ENCODE results near the gene ATP5F1B. TPM values are rescaled to one million over a fixed set of nuclear protein-coding genes. Genes with fewer than 3 reads are reported as not detected.

The ATP5F1B gene
- total and polyA plus RNA-seq, 2 of the 13 experiments (the other 11 are each of a cell fraction or from before 2014, with no cell fraction given) = 1,051 to 1,180 TPM

DNA sequence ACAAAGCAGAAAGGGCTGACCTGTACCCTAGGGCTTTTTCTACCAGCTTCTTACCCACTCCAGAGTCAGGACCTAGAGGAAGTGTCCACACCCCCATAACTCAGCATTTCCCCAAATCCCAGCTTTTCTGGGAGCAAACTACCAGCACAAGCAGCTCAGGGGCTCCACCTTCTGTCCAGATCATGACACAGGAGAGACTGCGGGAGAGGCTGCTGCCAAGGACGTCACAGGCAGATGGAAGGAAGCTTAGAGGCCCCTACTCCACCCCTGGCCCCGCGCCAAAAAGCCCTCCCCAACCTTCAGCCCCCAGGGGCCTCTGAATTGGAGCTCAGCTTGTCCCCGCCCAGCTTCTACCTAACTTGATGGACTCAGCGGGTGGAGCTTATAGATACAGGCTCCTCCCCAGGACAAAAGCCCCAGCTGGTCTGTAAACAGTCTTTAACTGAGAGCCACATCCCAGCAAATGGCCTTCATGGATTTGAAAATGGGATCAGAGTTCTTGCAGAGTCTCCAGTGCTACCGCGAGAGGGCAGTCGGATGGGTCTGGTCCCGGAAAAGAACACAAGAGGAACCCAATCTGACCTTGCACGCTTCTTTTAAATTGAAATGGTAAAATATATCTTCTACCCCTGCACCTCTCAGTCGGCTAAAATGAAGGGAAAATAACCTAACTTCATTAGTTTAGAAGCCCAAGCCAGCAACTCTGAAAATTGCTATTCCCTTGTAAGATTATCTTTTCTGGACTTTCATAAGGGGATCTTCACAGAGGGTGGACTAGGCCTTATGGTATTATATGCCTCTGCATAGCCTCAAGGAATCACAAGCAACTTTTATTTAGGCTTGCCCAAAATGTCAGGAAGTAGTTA, 8.9 kb downstream of the ATP5F1B start (continued):
- TF ChIP-seq ZNF816 (CRISPR knock-in tag; IDR thresholded peaks at IDR 0.05; ENCODE audit: borderline replicate concordance) (no peak), ETV6 (CRISPR knock-in tag; conservative IDR thresholded peaks at IDR 0.05) (0 out of 2 replicates have a peak, but pooled peaks have one; percentile 36), ZNF121 (CRISPR knock-in tag; IDR thresholded peaks at IDR 0.05) (no peak), KAT8 (CRISPR knock-in tag; IDR thresholded peaks at IDR 0.05) (peak; percentile 90), ATF7-NPFF (CRISPR knock-in tag; IDR thresholded peaks at IDR 0.05; ENCODE audit: low read depth) (no peak), STAG1 (CRISPR knock-in tag; IDR thresholded peaks at IDR 0.05) (peak; percentile 60), ZNF33B (CRISPR knock-in tag; IDR thresholded peaks at IDR 0.05) (no peak), ZFP62 (CRISPR knock-in tag; IDR thresholded peaks at IDR 0.05) (no peak), CAMTA2 (CRISPR knock-in tag; IDR thresholded peaks at IDR 0.05; ENCODE audit: borderline replicate concordance) (no peak), SRY (CRISPR knock-in tag; IDR thresholded peaks at IDR 0.05) (no peak), ZFAT (CRISPR knock-in tag; conservative IDR thresholded peaks at IDR 0.05) (no peak), HOXA7 (CRISPR knock-in tag; IDR thresholded peaks at IDR 0.05) (no peak), ZBTB42 (CRISPR knock-in tag; IDR thresholded peaks at IDR 0.05) (no peak)
- TF ChIP-seq, protein P1, sequence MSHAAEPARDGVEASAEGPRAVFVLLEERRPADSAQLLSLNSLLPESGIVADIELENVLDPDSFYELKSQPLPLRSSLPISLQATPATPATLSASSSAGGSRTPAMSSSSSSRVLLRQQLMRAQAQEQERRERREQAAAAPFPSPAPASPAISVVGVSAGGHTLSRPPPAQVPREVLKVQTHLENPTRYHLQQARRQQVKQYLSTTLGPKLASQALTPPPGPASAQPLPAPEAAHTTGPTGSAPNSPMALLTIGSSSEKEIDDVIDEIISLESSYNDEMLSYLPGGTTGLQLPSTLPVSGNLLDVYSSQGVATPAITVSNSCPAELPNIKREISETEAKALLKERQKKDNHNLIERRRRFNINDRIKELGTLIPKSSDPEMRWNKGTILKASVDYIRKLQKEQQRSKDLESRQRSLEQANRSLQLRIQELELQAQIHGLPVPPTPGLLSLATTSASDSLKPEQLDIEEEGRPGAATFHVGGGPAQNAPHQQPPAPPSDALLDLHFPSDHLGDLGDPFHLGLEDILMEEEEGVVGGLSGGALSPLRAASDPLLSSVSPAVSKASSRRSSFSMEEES (CRISPR knock-in tag; IDR thresholded peaks at IDR 0.05) = peak; percentile 52; the same call in 1 of the 2 replicates
- TF ChIP-seq, protein P2, sequence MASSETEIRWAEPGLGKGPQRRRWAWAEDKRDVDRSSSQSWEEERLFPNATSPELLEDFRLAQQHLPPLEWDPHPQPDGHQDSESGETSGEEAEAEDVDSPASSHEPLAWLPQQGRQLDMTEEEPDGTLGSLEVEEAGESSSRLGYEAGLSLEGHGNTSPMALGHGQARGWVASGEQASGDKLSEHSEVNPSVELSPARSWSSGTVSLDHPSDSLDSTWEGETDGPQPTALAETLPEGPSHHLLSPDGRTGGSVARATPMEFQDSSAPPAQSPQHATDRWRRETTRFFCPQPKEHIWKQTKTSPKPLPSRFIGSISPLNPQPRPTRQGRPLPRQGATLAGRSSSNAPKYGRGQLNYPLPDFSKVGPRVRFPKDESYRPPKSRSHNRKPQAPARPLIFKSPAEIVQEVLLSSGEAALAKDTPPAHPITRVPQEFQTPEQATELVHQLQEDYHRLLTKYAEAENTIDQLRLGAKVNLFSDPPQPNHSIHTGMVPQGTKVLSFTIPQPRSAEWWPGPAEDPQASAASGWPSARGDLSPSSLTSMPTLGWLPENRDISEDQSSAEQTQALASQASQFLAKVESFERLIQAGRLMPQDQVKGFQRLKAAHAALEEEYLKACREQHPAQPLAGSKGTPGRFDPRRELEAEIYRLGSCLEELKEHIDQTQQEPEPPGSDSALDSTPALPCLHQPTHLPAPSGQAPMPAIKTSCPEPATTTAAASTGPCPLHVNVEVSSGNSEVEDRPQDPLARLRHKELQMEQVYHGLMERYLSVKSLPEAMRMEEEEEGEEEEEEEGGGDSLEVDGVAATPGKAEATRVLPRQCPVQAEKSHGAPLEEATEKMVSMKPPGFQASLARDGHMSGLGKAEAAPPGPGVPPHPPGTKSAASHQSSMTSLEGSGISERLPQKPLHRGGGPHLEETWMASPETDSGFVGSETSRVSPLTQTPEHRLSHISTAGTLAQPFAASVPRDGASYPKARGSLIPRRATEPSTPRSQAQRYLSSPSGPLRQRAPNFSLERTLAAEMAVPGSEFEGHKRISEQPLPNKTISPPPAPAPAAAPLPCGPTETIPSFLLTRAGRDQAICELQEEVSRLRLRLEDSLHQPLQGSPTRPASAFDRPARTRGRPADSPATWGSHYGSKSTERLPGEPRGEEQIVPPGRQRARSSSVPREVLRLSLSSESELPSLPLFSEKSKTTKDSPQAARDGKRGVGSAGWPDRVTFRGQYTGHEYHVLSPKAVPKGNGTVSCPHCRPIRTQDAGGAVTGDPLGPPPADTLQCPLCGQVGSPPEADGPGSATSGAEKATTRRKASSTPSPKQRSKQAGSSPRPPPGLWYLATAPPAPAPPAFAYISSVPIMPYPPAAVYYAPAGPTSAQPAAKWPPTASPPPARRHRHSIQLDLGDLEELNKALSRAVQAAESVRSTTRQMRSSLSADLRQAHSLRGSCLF (CRISPR knock-in tag; IDR thresholded peaks at IDR 0.05; ENCODE audit: borderline replicate concordance) = no peak
- TF ChIP-seq, protein P3, sequence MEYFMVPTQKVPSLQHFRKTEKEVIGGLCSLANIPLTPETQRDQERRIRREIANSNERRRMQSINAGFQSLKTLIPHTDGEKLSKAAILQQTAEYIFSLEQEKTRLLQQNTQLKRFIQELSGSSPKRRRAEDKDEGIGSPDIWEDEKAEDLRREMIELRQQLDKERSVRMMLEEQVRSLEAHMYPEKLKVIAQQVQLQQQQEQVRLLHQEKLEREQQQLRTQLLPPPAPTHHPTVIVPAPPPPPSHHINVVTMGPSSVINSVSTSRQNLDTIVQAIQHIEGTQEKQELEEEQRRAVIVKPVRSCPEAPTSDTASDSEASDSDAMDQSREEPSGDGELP (IDR thresholded peaks at IDR 0.05; ENCODE audit: borderline replicate concordance, low read depth) = peak; percentile 98
- TF ChIP-seq, protein P4, sequence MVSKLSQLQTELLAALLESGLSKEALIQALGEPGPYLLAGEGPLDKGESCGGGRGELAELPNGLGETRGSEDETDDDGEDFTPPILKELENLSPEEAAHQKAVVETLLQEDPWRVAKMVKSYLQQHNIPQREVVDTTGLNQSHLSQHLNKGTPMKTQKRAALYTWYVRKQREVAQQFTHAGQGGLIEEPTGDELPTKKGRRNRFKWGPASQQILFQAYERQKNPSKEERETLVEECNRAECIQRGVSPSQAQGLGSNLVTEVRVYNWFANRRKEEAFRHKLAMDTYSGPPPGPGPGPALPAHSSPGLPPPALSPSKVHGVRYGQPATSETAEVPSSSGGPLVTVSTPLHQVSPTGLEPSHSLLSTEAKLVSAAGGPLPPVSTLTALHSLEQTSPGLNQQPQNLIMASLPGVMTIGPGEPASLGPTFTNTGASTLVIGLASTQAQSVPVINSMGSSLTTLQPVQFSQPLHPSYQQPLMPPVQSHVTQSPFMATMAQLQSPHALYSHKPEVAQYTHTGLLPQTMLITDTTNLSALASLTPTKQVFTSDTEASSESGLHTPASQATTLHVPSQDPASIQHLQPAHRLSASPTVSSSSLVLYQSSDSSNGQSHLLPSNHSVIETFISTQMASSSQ (IDR thresholded peaks at IDR 0.05; ENCODE audit: low read depth) = peak; percentile 46; the same call in 1 of the 2 replicates
- TF ChIP-seq, protein P4 (CRISPR knock-in tag; IDR thresholded peaks at IDR 0.05; ENCODE audit: borderline replicate concordance) = no peak; the same call in 1 of the 2 replicates

All from HepG2 (cell line).